C4-2B (cell line): ENCODE results near the gene KRT35.

Experiments used
- H3K27ac ChIP-seq: fragments of 450-650 bp; 2 replicates; pipeline ENCODE4 v1.5.1; 2017
- ZFX ChIP-seq: fragments of 450-650 bp; IDR thresholded peaks from 2 replicates; pipeline ENCODE4 v1.6.1; 2017
- TF ChIP-seq, protein P1 (sequence below): fragments of 450-650 bp; conservative IDR thresholded peaks from 2 replicates; pipeline ENCODE4 v1.5.1; 2017; ENCODE audit warnings: mild to moderate bottlenecking

Gene KRT35

DNA sequence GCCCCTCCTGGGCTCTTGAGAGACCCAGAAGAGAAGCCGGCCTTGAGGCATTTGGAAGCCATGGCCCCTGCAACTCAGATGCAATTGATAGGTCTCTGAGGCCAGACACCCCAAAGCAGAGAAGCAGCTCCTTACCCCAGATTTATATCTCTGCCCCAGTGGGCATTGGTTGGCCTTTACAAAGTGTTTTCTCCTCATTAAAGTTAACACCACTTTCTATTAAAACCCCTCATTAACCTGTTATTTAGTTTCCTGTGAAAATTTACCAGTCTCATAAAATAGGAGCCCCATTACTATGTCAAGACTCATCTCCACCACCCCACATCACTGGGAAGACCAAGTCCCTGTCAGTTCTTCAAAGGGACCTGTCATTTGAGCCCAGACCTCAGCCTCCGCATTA lies at the start of gene KRT35:
TSS of gene KRT35 (minus strand) at position 116 of the 400 bp plus-strand sequence. CDS start at position 62, 54 bp downstream.
- no peak within 1 kb of the TSS for H3K27ac ChIP-seq
- no peak for TF ChIP-seq ZFX
- TF ChIP-seq, protein P1, sequence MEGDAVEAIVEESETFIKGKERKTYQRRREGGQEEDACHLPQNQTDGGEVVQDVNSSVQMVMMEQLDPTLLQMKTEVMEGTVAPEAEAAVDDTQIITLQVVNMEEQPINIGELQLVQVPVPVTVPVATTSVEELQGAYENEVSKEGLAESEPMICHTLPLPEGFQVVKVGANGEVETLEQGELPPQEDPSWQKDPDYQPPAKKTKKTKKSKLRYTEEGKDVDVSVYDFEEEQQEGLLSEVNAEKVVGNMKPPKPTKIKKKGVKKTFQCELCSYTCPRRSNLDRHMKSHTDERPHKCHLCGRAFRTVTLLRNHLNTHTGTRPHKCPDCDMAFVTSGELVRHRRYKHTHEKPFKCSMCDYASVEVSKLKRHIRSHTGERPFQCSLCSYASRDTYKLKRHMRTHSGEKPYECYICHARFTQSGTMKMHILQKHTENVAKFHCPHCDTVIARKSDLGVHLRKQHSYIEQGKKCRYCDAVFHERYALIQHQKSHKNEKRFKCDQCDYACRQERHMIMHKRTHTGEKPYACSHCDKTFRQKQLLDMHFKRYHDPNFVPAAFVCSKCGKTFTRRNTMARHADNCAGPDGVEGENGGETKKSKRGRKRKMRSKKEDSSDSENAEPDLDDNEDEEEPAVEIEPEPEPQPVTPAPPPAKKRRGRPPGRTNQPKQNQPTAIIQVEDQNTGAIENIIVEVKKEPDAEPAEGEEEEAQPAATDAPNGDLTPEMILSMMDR: no peak

DNA sequence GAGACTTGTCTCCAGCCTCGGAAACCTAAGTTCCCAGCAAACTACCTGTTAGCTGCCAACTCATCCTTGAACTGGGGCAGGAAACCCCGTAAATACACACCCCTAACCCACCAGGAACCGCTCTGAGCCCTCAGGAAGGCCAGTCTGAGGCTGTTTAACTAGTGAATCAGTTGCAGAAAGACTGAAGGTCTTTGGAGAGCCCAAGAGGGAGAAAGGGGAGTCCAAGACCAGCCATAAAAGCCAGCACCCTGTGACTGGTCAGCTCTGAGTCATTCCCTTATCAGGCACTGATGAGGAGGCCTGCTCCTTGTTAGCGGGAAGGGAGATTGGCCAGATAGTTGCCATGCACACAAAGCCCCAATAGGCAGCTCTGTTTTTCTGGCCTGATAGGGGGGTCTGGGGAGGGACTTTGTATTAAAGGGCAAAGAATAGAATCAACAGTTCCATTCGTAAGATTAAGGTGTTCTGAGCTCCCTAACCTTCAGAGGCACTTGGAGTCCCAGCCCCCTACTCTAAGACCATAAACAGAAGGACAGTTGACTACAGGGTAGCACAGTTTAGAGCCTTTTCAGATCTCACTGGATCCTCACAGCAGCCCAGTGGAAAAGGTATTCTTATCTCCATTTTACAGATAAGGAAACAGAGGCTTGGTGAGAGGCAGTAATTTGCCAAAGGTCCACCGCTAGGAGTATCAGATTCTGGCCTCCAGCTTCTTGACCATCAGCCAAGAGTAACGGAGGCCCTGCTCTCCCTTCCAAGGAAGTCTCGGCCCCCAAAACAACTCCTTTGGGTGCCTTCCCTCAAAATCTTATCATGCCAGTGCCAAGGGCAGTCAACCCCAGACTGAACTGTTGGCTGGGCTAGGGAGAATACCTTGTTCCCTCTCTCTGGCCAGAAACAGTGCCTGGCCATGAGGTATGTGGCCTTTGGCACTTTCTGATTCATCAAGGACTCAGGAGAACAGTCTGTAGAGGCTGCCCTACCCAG lies 49.4 kb upstream of the KRT35 start:
- TF ChIP-seq ZFX: no peak
- TF ChIP-seq, protein P1: no peak
- H3K27ac ChIP-seq: no peak overlapping the region

DNA sequence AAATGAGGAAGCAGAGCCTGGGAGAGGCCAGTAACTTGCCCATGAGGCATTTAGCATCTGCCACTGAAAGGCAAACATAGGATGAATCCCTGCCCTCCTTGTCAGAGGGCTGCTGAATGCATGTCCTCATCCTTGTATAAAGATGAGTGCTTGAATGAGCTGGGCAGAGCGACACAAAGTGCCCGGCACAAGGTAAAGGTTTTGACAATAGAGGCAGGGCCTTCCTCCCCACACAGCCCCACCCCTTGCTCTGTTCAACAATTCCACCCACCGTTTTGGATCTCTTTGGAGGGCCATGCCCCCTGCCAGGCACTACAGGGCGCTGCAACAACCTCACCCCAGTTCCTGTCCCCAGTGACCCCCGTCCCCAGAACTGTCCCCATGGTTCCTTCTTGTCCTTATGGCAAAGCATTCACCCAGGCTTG lies 48.6 kb upstream of the KRT35 start:
- no peak for TF ChIP-seq ZFX
- TF ChIP-seq, protein P1: no peak
- H3K27ac ChIP-seq: no peak overlapping the region

DNA sequence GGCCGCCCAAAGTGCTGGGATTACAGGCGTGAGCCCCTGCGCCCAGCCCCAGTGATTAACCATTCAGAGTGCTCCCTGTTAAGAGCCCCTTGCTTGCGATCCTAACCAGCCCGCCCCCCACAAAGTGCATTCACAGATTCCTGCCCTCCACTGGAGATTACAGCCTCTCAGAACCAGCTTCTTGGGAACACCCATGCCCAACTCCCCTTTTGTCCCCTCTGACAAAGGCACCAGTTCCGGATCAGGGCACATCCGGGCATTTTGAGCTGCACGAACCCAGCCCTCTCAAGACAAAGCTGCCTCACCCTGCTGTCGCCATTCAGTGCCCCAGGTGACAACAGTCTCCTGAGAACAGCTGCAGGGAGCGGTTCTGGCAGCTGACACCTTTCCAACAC lies 48.0 kb upstream of the KRT35 start:
- TF ChIP-seq, protein P1: no peak
- TF ChIP-seq ZFX: no peak

DNA sequence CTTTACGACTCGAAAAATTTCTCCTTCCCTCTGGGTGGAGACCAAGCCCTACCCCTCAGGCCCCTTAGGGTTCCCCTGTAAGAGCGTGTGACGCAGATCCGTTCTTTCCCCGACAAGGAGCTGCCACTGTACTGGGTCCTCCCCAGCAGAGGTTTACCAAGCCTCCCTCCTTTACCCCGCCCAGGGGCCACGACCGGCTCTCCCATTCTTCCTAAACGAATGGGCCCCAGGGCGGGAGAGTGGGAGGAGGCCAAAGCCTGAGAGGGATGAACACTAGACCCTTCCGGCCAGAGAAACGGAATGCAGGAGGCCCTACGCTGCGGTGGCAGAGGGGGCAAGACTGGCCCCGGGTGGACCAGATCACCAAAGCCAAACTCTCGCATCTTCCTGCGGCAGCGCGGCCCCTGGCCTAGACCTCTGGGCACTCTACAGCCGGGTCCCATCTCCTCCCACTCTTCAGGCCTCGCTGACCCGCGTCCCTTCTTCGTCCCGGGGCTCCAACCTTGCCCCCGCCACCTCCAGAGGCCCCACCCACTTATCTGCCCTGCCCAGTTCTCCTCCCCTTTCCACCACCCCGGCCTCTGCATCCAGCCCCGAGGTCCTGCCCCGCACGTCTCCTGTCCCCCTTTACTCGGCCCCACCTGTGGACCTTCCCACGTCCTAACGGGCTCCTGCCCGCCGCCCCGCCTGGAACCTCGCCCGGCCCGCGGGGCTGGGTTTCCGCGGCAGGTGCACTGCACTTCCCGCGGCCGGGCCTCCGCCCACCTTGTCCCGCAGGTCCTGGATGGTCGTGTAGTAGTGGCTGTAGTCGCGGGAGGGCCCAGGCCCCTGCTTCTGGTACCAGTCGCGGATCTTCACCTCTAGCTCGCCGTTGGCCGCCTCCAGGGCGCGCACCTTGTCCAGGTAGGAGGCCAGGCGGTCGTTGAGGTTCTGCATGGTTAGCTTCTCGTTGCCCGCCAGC lies 46.4 kb upstream of the KRT35 start:
- H3K27ac ChIP-seq: no peak overlapping the region
- TF ChIP-seq, protein P1: no peak
- no peak for TF ChIP-seq ZFX

More for the DNA sequence above, 48.0 kb upstream of the KRT35 start:
- H3K27ac ChIP-seq: no peak overlapping the region

DNA sequence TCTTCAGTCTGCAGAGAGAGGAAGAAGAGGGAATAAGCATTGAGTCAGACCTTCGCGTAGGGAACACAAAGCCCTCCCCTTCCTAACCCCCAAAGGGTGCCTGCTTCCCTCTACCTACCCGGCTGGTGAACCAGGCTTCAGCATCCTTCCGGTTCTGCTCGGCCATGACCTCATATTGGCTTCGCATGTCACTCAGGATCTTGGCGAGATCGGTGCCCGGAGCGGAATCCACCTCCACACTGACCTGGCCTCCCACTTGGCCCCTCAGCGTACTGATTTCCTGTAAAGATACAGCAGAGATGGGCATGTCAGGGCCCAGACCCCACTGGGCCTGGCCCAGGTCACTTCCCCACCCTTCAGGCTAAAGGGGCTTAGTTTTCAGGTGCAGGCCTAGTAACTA lies 43.3 kb upstream of the KRT35 start:
- H3K27ac ChIP-seq: no peak overlapping the region
- TF ChIP-seq, protein P1: no peak
- no peak for TF ChIP-seq ZFX
